ENCODE measurements around the gene NOTCH2.

The NOTCH2 gene

DNA sequence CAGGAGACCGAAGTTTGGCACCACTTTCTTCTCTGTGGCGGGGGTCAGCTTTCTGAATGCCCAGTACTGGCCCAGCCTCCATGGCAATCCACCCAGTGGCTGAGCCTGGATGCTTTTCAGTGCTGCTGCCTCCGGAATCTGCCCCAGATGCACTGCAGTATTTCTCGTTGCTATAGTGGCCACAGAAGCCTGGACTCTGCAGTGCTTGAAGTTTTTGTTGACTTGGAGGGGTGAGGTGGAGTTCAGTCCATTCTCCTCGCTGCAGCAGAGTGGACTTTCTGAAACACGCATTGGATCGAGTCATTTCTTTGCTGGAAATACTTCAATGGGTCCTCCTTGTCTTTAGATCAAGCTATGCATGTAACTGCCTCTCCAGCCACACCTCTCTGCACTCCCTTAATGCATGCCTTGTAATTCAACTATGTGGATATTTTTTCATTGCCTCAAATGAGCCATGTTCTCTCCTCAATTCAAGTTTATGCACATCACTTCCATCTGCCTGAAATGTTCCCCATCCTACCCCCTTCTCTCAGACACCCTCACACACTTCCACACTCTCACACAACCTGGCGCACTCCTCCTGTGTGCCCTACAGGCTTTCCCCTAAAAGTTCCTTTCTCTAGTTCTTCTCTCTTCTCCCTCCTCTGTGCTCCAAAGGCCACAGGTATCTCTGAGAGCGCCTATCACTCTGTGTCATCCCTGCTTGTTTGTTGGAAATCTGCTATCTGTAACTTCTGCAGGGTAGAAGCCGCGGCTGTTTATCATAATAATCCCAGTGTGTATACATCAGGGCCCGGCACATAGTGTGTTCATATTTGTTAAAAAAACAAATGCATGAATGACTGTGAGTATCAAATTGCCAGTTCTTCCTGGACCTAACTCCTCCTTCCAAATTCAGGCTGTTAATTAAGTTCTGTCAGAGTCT lies 189.7 kb downstream of the NOTCH2 start:
- Histone ChIP-seq H3K9me3 (replicated peaks in 1 of 2; ENCODE audit: control insufficient read depth in 2 of 2, insufficient read depth in 1 of 2, low read depth in 1 of 2, low read length in 2 of 2) (no peaks in the 10 kb centered on the region), H3K27ac (replicated peaks; ENCODE audit: low read length) (no peak overlapping the region), H2BK12ac (ENCODE audit: low read length) (no peak overlapping the region), H4K91ac (ENCODE audit: low read depth, low read length, poor library complexity) (no peak overlapping the region), H2BK120ac (ENCODE audit: low read depth, low read length) (no peak overlapping the region), H3K79me1 (ENCODE audit: low read depth, low read length) (no peaks in the 10 kb centered on the region), H3K23ac (ENCODE audit: low read depth, low read length, poor library complexity) (no peak overlapping the region), H2AK5ac (ENCODE audit: low read depth, low read length) (no peak overlapping the region), H3K18ac (ENCODE audit: low read length) (no peak overlapping the region), H2BK5ac (ENCODE audit: low read length) (no peak overlapping the region), H3K14ac (ENCODE audit: low read length) (no peak overlapping the region), H3K4ac (ENCODE audit: low read length) (no peak overlapping the region), H3K4me3 (ENCODE audit: low read length in 2 of 2) (no peak overlapping the region), H4K8ac (ENCODE audit: low read depth, low read length) (no peak overlapping the region), H3K4me2 (ENCODE audit: insufficient read depth, low read length, poor library complexity, severe bottlenecking) (no peak overlapping the region), H2AFZ (ENCODE audit: low read length) (no peak overlapping the region), H3K4me1 (ENCODE audit: control insufficient read depth in 2 of 2, insufficient read depth in 1 of 2, low read depth in 1 of 2, low read length in 2 of 2) (peaks cover 0 to 4% of the 10 kb centered on the region in 2 donors), H3K9ac (ENCODE audit: low read depth, low read length, poor library complexity) (no peak overlapping the region), H2BK15ac (ENCODE audit: low read length) (no peak overlapping the region), H3K36me3 (replicated peaks in 1 of 2; ENCODE audit: control insufficient read depth in 2 of 2, insufficient read depth in 2 of 2, low read length in 2 of 2) (no peaks in the 10 kb centered on the region), H3K27me3 (ENCODE audit: control insufficient read depth in 3 of 3, insufficient read depth in 3 of 3, low read depth in 1 of 3, low read length in 3 of 3) (peaks cover 0 to 7% (median 0%) of the 10 kb centered on the region in 3 experiments)
- DNase-seq (ENCODE audit: low spot score), result no peak
- no CpG with 5 or more reads among the region's 12 CpGs for WGBS, 2 donors (ENCODE audit: extremely low coverage in 2 of 2, insufficient read length in 2 of 2, insufficient replicate concordance in 1 of 2)

DNA sequence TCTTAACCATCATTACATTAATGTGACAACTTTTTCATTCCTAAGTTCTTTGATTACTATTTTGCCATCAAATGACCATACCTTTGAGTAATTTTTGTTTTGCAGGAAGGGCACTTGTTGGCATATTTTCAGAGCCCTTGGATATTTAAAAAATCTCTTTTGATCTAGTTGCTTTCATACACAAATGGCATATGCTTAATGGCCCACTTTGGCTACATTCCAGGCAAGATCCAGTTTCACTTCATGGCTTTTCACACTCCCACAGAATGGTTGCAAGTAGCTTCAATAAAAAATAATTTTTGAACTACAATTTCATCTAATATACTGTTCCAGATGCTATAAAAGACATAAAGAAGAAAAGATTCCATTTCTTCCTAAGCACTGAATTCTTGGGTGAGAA lies 191.3 kb downstream of the NOTCH2 start:
- no peak overlapping the region for H3K4me3 ChIP-seq (ENCODE audit: low read length in 2 of 2)

DNA sequence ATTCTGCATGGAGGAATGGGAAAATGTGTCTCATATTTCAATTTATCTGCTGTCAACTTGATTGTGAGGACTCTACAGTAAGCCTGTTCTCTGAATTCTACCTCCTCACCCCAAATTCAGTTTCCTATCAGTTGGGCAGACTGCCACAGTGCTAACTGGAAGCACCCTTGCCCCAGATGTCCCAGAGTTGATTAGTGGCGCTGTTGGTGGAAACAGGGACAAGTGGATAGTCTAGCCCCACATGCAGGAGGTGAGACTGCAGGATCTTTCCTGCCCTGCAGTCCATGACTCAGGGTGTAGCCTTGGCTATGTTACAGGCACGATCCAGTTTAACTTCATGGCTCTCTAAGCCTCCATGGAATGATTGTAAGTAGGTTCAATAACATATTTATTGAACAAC lies 195.3 kb downstream of the NOTCH2 start:
- H3K4me3 ChIP-seq (ENCODE audit: low read length in 2 of 2), result no peak overlapping the region
- H2BK5ac ChIP-seq (ENCODE audit: low read length), result no peak overlapping the region
- H4K8ac ChIP-seq (ENCODE audit: low read depth, low read length), result no peak overlapping the region
- H3K9me3 ChIP-seq (replicated peaks in 1 of 2; ENCODE audit: control insufficient read depth in 2 of 2, insufficient read depth in 1 of 2, low read depth in 1 of 2, low read length in 2 of 2), result no peaks in the 10 kb centered on the region
- H3K27ac ChIP-seq (replicated peaks; ENCODE audit: low read length), result no peak overlapping the region
- WGBS, 2 donors (ENCODE audit: extremely low coverage in 2 of 2, insufficient read length in 2 of 2, insufficient replicate concordance in 1 of 2), result no CpG with 5 or more reads among the region's 2 CpGs
- no peak overlapping the region for H3K18ac ChIP-seq (ENCODE audit: low read length)
- H3K4me2 ChIP-seq (ENCODE audit: insufficient read depth, low read length, poor library complexity, severe bottlenecking), result no peak overlapping the region
- DNase-seq (ENCODE audit: low spot score), result no peak
- H3K79me1 ChIP-seq (ENCODE audit: low read depth, low read length), result no peaks in the 10 kb centered on the region
- H2BK15ac ChIP-seq (ENCODE audit: low read length), result no peak overlapping the region
- H3K27me3 ChIP-seq (ENCODE audit: control insufficient read depth in 3 of 3, insufficient read depth in 3 of 3, low read depth in 1 of 3, low read length in 3 of 3), result peaks cover 0 to 4% (median 0%) of the 10 kb centered on the region in 3 experiments
- no peak overlapping the region for H4K91ac ChIP-seq (ENCODE audit: low read depth, low read length, poor library complexity)
- no peak overlapping the region for H2AK5ac ChIP-seq (ENCODE audit: low read depth, low read length)
- peaks cover 0 to 5% of the 10 kb centered on the region in 2 donors for H3K4me1 ChIP-seq (ENCODE audit: control insufficient read depth in 2 of 2, insufficient read depth in 1 of 2, low read depth in 1 of 2, low read length in 2 of 2)
- H2BK12ac ChIP-seq (ENCODE audit: low read length), result no peak overlapping the region
- H3K9ac ChIP-seq (ENCODE audit: low read depth, low read length, poor library complexity), result no peak overlapping the region
- H3K36me3 ChIP-seq (replicated peaks in 1 of 2; ENCODE audit: control insufficient read depth in 2 of 2, insufficient read depth in 2 of 2, low read length in 2 of 2), result no peaks in the 10 kb centered on the region
- H3K14ac ChIP-seq (ENCODE audit: low read length), result no peak overlapping the region
- H3K23ac ChIP-seq (ENCODE audit: low read depth, low read length, poor library complexity), result no peak overlapping the region
- H3K4ac ChIP-seq (ENCODE audit: low read length), result no peak overlapping the region
- H2AFZ ChIP-seq (ENCODE audit: low read length), result no peak overlapping the region
- H2BK120ac ChIP-seq (ENCODE audit: low read depth, low read length), result no peak overlapping the region

More for the DNA sequence above, 191.3 kb downstream of the NOTCH2 start:
- Histone ChIP-seq H3K4ac (ENCODE audit: low read length) (no peak overlapping the region), H3K9me3 (replicated peaks in 1 of 2; ENCODE audit: control insufficient read depth in 2 of 2, insufficient read depth in 1 of 2, low read depth in 1 of 2, low read length in 2 of 2) (no peaks in the 10 kb centered on the region), H3K14ac (ENCODE audit: low read length) (no peak overlapping the region), H2AFZ (ENCODE audit: low read length) (no peak overlapping the region), H3K18ac (ENCODE audit: low read length) (no peak overlapping the region), H2BK5ac (ENCODE audit: low read length) (no peak overlapping the region), H2BK120ac (ENCODE audit: low read depth, low read length) (no peak overlapping the region), H4K8ac (ENCODE audit: low read depth, low read length) (no peak overlapping the region), H2BK12ac (ENCODE audit: low read length) (no peak overlapping the region), H3K4me1 (ENCODE audit: control insufficient read depth in 2 of 2, insufficient read depth in 1 of 2, low read depth in 1 of 2, low read length in 2 of 2) (peaks cover 0 to 4% of the 10 kb centered on the region in 2 donors), H2AK5ac (ENCODE audit: low read depth, low read length) (no peak overlapping the region), H3K27ac (replicated peaks; ENCODE audit: low read length) (no peak overlapping the region), H3K9ac (ENCODE audit: low read depth, low read length, poor library complexity) (no peak overlapping the region), H3K79me1 (ENCODE audit: low read depth, low read length) (no peaks in the 10 kb centered on the region), H2BK15ac (ENCODE audit: low read length) (no peak overlapping the region), H3K4me2 (ENCODE audit: insufficient read depth, low read length, poor library complexity, severe bottlenecking) (no peak overlapping the region), H3K23ac (ENCODE audit: low read depth, low read length, poor library complexity) (no peak overlapping the region), H3K27me3 (ENCODE audit: control insufficient read depth in 3 of 3, insufficient read depth in 3 of 3, low read depth in 1 of 3, low read length in 3 of 3) (peaks cover 0 to 3% (median 0%) of the 10 kb centered on the region in 3 experiments), H3K36me3 (replicated peaks in 1 of 2; ENCODE audit: control insufficient read depth in 2 of 2, insufficient read depth in 2 of 2, low read length in 2 of 2) (no peaks in the 10 kb centered on the region), H4K91ac (ENCODE audit: low read depth, low read length, poor library complexity) (no peak overlapping the region)
- DNase-seq (ENCODE audit: low spot score), result no peak

- no peak overlapping the region for H3K4ac ChIP-seq (ENCODE audit: low read length)
- no peaks in the 10 kb centered on the region for H3K79me1 ChIP-seq (ENCODE audit: low read depth, low read length)
- H2BK12ac ChIP-seq (ENCODE audit: low read length), result no peak overlapping the region
- no peak for DNase-seq (ENCODE audit: low spot score)
- H3K9ac ChIP-seq (ENCODE audit: low read depth, low read length, poor library complexity), result no peak overlapping the region
- no peak overlapping the region for H4K91ac ChIP-seq (ENCODE audit: low read depth, low read length, poor library complexity)
- H3K27me3 ChIP-seq (ENCODE audit: control insufficient read depth in 3 of 3, insufficient read depth in 3 of 3, low read depth in 1 of 3, low read length in 3 of 3), result peaks cover 0 to 4% (median 0%) of the 10 kb centered on the region in 3 experiments
- no peak overlapping the region for H2AK5ac ChIP-seq (ENCODE audit: low read depth, low read length)
- WGBS, 2 donors (ENCODE audit: extremely low coverage in 2 of 2, insufficient read length in 2 of 2, insufficient replicate concordance in 1 of 2), result no CpG with 5 or more reads among the region's 4 CpGs
- H4K8ac ChIP-seq (ENCODE audit: low read depth, low read length), result no peak overlapping the region
- no peak overlapping the region for H2BK15ac ChIP-seq (ENCODE audit: low read length)
- H3K36me3 ChIP-seq (replicated peaks in 1 of 2; ENCODE audit: control insufficient read depth in 2 of 2, insufficient read depth in 2 of 2, low read length in 2 of 2), result no peaks in the 10 kb centered on the region
- H3K4me2 ChIP-seq (ENCODE audit: insufficient read depth, low read length, poor library complexity, severe bottlenecking), result no peak overlapping the region
- peaks cover 0 to 5% of the 10 kb centered on the region in 2 donors for H3K4me1 ChIP-seq (ENCODE audit: control insufficient read depth in 2 of 2, insufficient read depth in 1 of 2, low read depth in 1 of 2, low read length in 2 of 2)
- no peaks in the 10 kb centered on the region for H3K9me3 ChIP-seq (replicated peaks in 1 of 2; ENCODE audit: control insufficient read depth in 2 of 2, insufficient read depth in 1 of 2, low read depth in 1 of 2, low read length in 2 of 2)
- H2AFZ ChIP-seq (ENCODE audit: low read length), result no peak overlapping the region
- H3K4me3 ChIP-seq (ENCODE audit: low read length in 2 of 2), result no peak overlapping the region
- no peak overlapping the region for H3K27ac ChIP-seq (replicated peaks; ENCODE audit: low read length)
- no peak overlapping the region for H2BK5ac ChIP-seq (ENCODE audit: low read length)
- no peak overlapping the region for H2BK120ac ChIP-seq (ENCODE audit: low read depth, low read length)
- no peak overlapping the region for H3K14ac ChIP-seq (ENCODE audit: low read length)
- H3K18ac ChIP-seq (ENCODE audit: low read length), result no peak overlapping the region
- no peak overlapping the region for H3K23ac ChIP-seq (ENCODE audit: low read depth, low read length, poor library complexity)
These were observed 196.1 kb downstream of the NOTCH2 start for GRCh38 chr1:119873135-119874015.
